T-cell (primary cell): Measurements from ENCODE around the gene AKAIN1. TPM values are rescaled to one million over a fixed set of nuclear protein-coding genes. Genes with fewer than 3 reads are reported as not detected.
A peak's percentile ranks its signal among the peaks of the same experiment; 100 is the strongest.

Experiments used
- ATAC-seq, 4 experiments: fragments of 200-7000 bp in 3 of 4; fragments of 150-1000 bp in 1 of 4; cut with Tn5 transposase; replicated peaks in 1 of 4; 1 replicate in 3 of 4; 2 replicates in 1 of 4; pipeline ENCODE4 v1.10.0; 2021; ENCODE audit warnings: moderate library complexity in 3 of 4, mild to moderate bottlenecking in 2 of 4, moderate number of reproducible peaks in 1 of 4
- CTCF ChIA-PET, 2 donors: fragments of 300-600 bp; sonication (Branson Sonifier 250); formaldehyde crosslinking; loops; one replicate each; lab custom pipeline; 2022; ENCODE audit warnings: antibody characterized with exemption in 2 of 2; lab: Charles Lee
- POLR2A ChIA-PET, 2 donors: fragments of 300-600 bp; sonication (Branson Sonifier 250); formaldehyde crosslinking; loops; one replicate each; lab custom pipeline; 2022; ENCODE audit warnings: antibody characterized with exemption in 2 of 2; lab: Charles Lee
- DNase-seq, 35 experiments: peaks; one replicate each; pipeline versions ENCODE4 v3.0.0 to v3.0.0-alpha.2; 2013 to 2023
- H3K27ac ChIP-seq: one replicate; pipeline ENCODE4 v1.5.1; 2013; ENCODE audit warnings: low read length
- H3K27me3 ChIP-seq, 2 experiments: replicated peaks in 1 of 2; 1 replicate in 1 of 2; 2 replicates in 1 of 2; pipeline versions ENCODE4 v1.6.1 to v1.7.0; 2013; ENCODE audit warnings: low read length in 1 of 2, mixed read lengths in 1 of 2; ENCODE audit not compliant: control insufficient read depth in 2 of 2, insufficient read depth in 2 of 2; ENCODE audit errors: extremely low read depth in 1 of 2
- H3K36me3 ChIP-seq, 2 donors: 1 replicate in 1 of 2; 2 replicates in 1 of 2; pipeline versions ENCODE4 v1.6.1 to v1.7.0; 2013; ENCODE audit warnings: low read length in 1 of 2; ENCODE audit not compliant: control insufficient read depth in 2 of 2, insufficient read depth in 1 of 2; ENCODE audit errors: extremely low read depth in 1 of 2
- H3K4me1 ChIP-seq, 2 experiments: 1 replicate in 1 of 2; 2 replicates in 1 of 2; pipeline versions ENCODE4 v1.6.1 to v1.7.0; 2013; ENCODE audit warnings: low read length in 2 of 2, mixed read lengths in 1 of 2; ENCODE audit not compliant: insufficient read depth in 2 of 2, control insufficient read depth in 1 of 2; ENCODE audit errors: extremely low read depth in 1 of 2
- H3K4me3 ChIP-seq, 2 donors: 1 replicate in 1 of 2; 2 replicates in 1 of 2; pipeline versions ENCODE4 v1.5.1 to v1.7.0; 2013; ENCODE audit warnings: mild to moderate bottlenecking in 2 of 2, low read length in 1 of 2, moderate library complexity in 1 of 2; ENCODE audit not compliant: control insufficient read depth in 1 of 2; ENCODE audit errors: extremely low read depth in 1 of 2
- H3K9me3 ChIP-seq: 2 replicates; pipeline ENCODE4 v1.7.0; 2013
- H3K27ac Mint-ChIP-seq, 2 donors: one replicate each; pipeline ENCODE4 v1.8.0; 2020 to 2021; ENCODE audit warnings: mild to moderate bottlenecking in 2 of 2, mixed read lengths in 2 of 2
- H3K27me3 Mint-ChIP-seq, 2 donors: one replicate each; pipeline ENCODE4 v1.8.0; 2021 to 2022; ENCODE audit warnings: mixed read lengths in 2 of 2
- H3K36me3 Mint-ChIP-seq: one replicate; pipeline ENCODE4 v1.8.0; 2021; ENCODE audit warnings: mixed read lengths
- H3K4me1 Mint-ChIP-seq, 3 donors: one replicate each; pipeline ENCODE4 v1.8.0; 2020 to 2022; ENCODE audit warnings: mixed read lengths in 3 of 3, mild to moderate bottlenecking in 1 of 3
- H3K4me3 Mint-ChIP-seq, 3 donors: one replicate each; pipeline ENCODE4 v1.8.0; 2020 to 2022; ENCODE audit warnings: mild to moderate bottlenecking in 3 of 3, mixed read lengths in 3 of 3, moderate library complexity in 3 of 3
- H3K9me3 Mint-ChIP-seq, 3 donors: one replicate each; pipeline ENCODE4 v1.8.0; 2020 to 2022; ENCODE audit warnings: mixed read lengths in 3 of 3
- WGBS: methylation state at CpG from one replicate; pipeline ENCODE4 v1.1.5; 2013; ENCODE audit warnings: missing lambda C conversion rate; ENCODE audit not compliant: insufficient coverage; 5-methylcytosine and 5-hydroxymethylcytosine counted together
- total RNA-seq, 35 experiments: library from RNA in 6 of 35; stranded (reverse) in 6 of 35; fragments of 120-200 nt in 1 of 35; gene quantifications; one replicate each; pipeline versions ENCODE4 v1.2.1 to v1.2.4 and lab custom pipeline; 2013 to 2026

Gene AKAIN1, protein sequence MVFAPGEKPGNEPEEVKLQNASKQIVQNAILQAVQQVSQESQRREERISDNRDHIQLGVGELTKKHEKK
- total RNA-seq (not detected), total RNA-seq (lab: John Stamatoyannopoulos, UW) (0 to 0.09 (median 0) reads per million in 29 experiments)
- total RNA-seq (2013) = not detected

DNA sequence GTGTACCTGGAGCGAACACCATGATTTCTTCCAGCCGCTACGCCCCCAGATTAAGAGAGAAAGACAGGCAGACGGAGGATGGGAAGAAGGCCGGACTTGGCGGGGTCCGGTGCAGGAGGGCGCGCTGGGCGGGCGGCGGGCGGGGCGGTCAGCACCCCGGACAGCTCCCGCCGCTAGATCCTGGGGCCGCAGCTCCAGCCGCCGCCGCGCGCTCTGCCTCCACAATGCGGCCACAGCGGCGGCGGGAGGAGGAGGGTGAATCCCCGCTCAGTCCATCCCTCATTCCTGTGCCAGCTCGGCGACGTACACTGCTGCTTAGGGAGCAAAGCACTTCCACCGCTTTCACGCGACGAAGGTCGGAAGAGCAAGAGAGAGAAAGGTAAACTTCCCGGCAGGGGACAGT is at the start of gene AKAIN1:
AKAIN1 (minus strand) TSS at position 226 of the 403 bp plus-strand sequence; CDS start at position 22, 204 bp downstream.
- peak in 6 of 35 experiments; percentile 3 to 26 (median 10) for DNase-seq
- H3K27ac Mint-ChIP-seq = peak within 1 kb of the TSS in 1 of 2 donors; percentile 25

GRCh38 chr18:5244941-5245340 is 47.9 kb upstream of the AKAIN1 start:
- Histone ChIP-seq H3K27me3 (no peaks in the 10 kb centered on the region), H3K27ac (no peak overlapping the region), H3K9me3 (no peaks in the 10 kb centered on the region), H3K4me3 (no peak overlapping the region), H3K36me3 (peaks cover 0 to 13% of the 10 kb centered on the region in 2 donors), H3K4me1 (peaks cover 4 to 6% of the 10 kb centered on the region in 2 experiments)
- POLR2A ChIA-PET = no interaction called here
- Mint-ChIP-seq H3K9me3 (peaks cover 3 to 12% (median 10%) of the 10 kb centered on the region in 3 donors), H3K27me3 (no peaks in the 10 kb centered on the region), H3K4me1 (peaks cover 22 to 31% (median 29%) of the 10 kb centered on the region in 3 donors), H3K36me3 (peaks cover 40% of the 10 kb centered on the region), H3K4me3 (no peak overlapping the region), H3K27ac (no peak overlapping the region)
- ATAC-seq (no peak), DNase-seq (no peak)
- CTCF ChIA-PET = no interaction called here

More for the DNA sequence above, at the start of gene AKAIN1:
- H3K36me3 ChIP-seq = no peaks in the 10 kb centered on the region
- Mint-ChIP-seq H3K4me3 (peak within 1 kb of the TSS; percentile 22 to 69 (median 60)), H3K27me3 (peaks cover 56 to 68% of the 10 kb centered on the region in 2 donors), H3K4me1 (peaks cover 11 to 18% (median 16%) of the 10 kb centered on the region in 3 donors), H3K9me3 (peaks cover 0 to 4% (median 0%) of the 10 kb centered on the region in 3 donors), H3K36me3 (no peaks in the 10 kb centered on the region)
- 8% methylated on average over 35 of the region's 37 CpGs for WGBS
- H3K9me3 ChIP-seq = no peaks in the 10 kb centered on the region
- peak within 1 kb of the TSS in 1 of 2 donors; percentile 72 for H3K4me3 ChIP-seq
- H3K4me1 ChIP-seq = peaks cover 4 to 15% of the 10 kb centered on the region in 2 experiments
- ChIA-PET CTCF (no interaction called here), POLR2A (no interaction called here)
- H3K27ac ChIP-seq = no peak within 1 kb of the TSS
- H3K27me3 ChIP-seq = peaks cover 22 to 24% of the 10 kb centered on the region in 2 experiments
- peak; percentile 52 to 73 (median 68) for ATAC-seq

DNA sequence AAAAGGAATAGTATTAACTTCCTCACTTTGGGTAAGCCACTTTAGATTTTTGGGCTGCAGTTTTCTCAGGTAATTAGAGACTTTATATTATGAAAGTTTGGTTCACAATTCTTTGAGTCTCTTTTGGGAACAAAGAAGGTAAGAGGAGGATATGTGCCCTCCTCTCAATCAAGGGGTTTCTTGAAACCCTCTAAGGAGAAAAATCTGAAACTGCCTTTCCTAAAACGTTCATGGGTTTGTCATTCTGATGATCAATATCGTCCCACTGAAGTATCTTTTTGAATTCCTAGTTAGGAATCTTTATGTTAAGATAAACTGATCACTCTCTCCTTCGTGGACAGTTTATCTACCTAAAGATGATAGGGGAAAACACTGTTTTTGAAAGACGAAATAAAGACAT is 42.4 kb upstream of the AKAIN1 start:
- peaks cover 21 to 28% of the 10 kb centered on the region in 2 experiments for H3K4me1 ChIP-seq
- H3K9me3 ChIP-seq = no peaks in the 10 kb centered on the region
- Mint-ChIP-seq H3K27me3 (no peaks in the 10 kb centered on the region), H3K4me1 (peaks cover 40 to 66% (median 57%) of the 10 kb centered on the region in 3 donors), H3K36me3 (peaks cover 41% of the 10 kb centered on the region), H3K4me3 (peak overlapping the region; percentile 70 to 95 (median 95)), H3K27ac (peak overlapping the region in 1 of 2 donors; percentile 27), H3K9me3 (peaks cover 3 to 10% (median 4%) of the 10 kb centered on the region in 3 donors)
- no peaks in the 10 kb centered on the region for H3K27me3 ChIP-seq
- H3K27ac ChIP-seq = no peak overlapping the region
- ChIA-PET POLR2A (interaction anchor here in 1 of 2 donors (1.6 kb wide), 1 partner anchor 55 kb away, joined by 5 read pairs; no protein-coding TSS in a partner anchor), CTCF (no interaction called here)
- no peak for DNase-seq
- H3K36me3 ChIP-seq = peaks cover 0 to 13% of the 10 kb centered on the region in 2 donors
- ATAC-seq = no peak
- no peak overlapping the region for H3K4me3 ChIP-seq
- WGBS = no CpG with 5 or more reads among the region's 4 CpGs

DNA sequence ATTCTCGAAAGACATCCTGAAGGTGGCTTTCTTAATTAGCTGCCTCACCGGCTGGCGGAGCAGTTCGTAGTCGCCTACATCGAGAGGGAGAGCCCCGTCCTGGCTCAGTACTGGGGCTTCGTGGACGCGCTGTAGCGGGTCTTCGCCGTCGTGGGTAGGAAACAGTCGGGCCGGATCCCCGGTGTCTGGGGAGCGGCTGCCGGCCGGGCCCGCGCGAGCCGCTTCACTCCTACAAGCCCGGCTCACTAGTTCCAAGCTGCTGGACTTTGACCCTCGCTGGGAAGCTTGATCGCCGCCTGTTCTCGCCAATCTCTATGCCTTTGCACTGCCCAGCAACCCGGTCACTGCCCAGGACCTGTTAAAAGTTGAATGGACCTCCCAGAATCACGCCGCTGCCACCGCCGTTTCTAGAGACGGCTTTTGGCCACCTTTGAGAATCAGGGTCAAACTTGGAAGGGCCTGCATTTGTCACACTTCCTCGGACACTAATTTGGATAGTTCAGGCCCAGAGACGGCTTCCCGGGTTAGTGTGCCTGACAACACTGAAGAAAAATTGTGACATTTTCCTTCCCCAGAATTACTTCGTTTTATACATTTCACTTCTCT is 41.4 kb upstream of the AKAIN1 start:
- Mint-ChIP-seq H3K4me1 (peaks cover 49 to 66% (median 57%) of the 10 kb centered on the region in 3 donors), H3K27ac (peak overlapping the region; percentile 97 to 98), H3K9me3 (peaks cover 0 to 5% (median 0%) of the 10 kb centered on the region in 3 donors), H3K27me3 (peaks cover 0 to 6% of the 10 kb centered on the region in 2 donors), H3K36me3 (peaks cover 33% of the 10 kb centered on the region), H3K4me3 (peak overlapping the region; percentile 95)
- ChIA-PET CTCF (interaction anchor here (1.2 to 3.3 kb wide), 2 partner anchors 57 to 58 kb away, joined by 3 to 38 read pairs; partner anchors contain the start of gene ZBTB14 (in 2 of the 2)), POLR2A (interaction anchor here (0.6 to 2.5 kb wide), 4 partner anchors 57 to 116 kb away, joined by 3 to 64 read pairs (median 6); partner anchors contain the start of gene ZBTB14 (in 1 of the 2))
- H3K36me3 ChIP-seq = peaks cover 0 to 13% of the 10 kb centered on the region in 2 donors
- H3K9me3 ChIP-seq = no peaks in the 10 kb centered on the region
- ATAC-seq = peak; percentile 55 to 62 (median 60)
- 4% methylated on average over 38 of the region's 39 CpGs for WGBS
- H3K27me3 ChIP-seq = no peaks in the 10 kb centered on the region
- peak overlapping the region; percentile 95 to 99 for H3K4me3 ChIP-seq
- DNase-seq = peak in 27 of 35 experiments; percentile 17 to 64 (median 34)
- H3K4me1 ChIP-seq = peaks cover 21 to 28% of the 10 kb centered on the region in 2 experiments
- peak overlapping the region; percentile 96 for H3K27ac ChIP-seq

GRCh38 chr18:5237723-5238370 is 40.8 kb upstream of the AKAIN1 start:
- peaks cover 0 to 6% of the 10 kb centered on the region in 2 donors for H3K36me3 ChIP-seq
- peaks cover 0 to 2% of the 10 kb centered on the region in 2 experiments for H3K27me3 ChIP-seq
- WGBS = 1% methylated on average over 71 of the region's 71 CpGs
- Mint-ChIP-seq H3K27ac (peak overlapping the region; percentile 97 to 98), H3K4me3 (peak overlapping the region; percentile 95), H3K36me3 (peaks cover 28% of the 10 kb centered on the region), H3K27me3 (peaks cover 0 to 7% of the 10 kb centered on the region in 2 donors), H3K4me1 (peaks cover 51 to 65% (median 55%) of the 10 kb centered on the region in 3 donors), H3K9me3 (peaks cover 0 to 5% (median 0%) of the 10 kb centered on the region in 3 donors)
- H3K27ac ChIP-seq = peak overlapping the region; percentile 96
- H3K9me3 ChIP-seq = no peaks in the 10 kb centered on the region
- DNase-seq = peak; percentile 64 to 93 (median 82)
- ChIA-PET POLR2A (interaction anchor here (0.5 to 2.5 kb wide), 8 partner anchors 9 to 285 kb away, joined by 3 to 64 read pairs (median 4); partner anchors contain the start of gene ZBTB14 (in 1 of the 2)), CTCF (interaction anchor here (0.9 to 3.3 kb wide), 4 partner anchors 12 to 79 kb away, joined by 3 to 38 read pairs (median 4); partner anchors contain the start of gene ZBTB14 (in 2 of the 2))
- H3K4me3 ChIP-seq = peak overlapping the region; percentile 95 to 99
- peak; percentile 87 to 93 (median 90) for ATAC-seq
- peaks cover 21 to 28% of the 10 kb centered on the region in 2 experiments for H3K4me1 ChIP-seq
